ENCODE measurements around the gene PIEZO1.

PIEZO1 gene

DNA sequence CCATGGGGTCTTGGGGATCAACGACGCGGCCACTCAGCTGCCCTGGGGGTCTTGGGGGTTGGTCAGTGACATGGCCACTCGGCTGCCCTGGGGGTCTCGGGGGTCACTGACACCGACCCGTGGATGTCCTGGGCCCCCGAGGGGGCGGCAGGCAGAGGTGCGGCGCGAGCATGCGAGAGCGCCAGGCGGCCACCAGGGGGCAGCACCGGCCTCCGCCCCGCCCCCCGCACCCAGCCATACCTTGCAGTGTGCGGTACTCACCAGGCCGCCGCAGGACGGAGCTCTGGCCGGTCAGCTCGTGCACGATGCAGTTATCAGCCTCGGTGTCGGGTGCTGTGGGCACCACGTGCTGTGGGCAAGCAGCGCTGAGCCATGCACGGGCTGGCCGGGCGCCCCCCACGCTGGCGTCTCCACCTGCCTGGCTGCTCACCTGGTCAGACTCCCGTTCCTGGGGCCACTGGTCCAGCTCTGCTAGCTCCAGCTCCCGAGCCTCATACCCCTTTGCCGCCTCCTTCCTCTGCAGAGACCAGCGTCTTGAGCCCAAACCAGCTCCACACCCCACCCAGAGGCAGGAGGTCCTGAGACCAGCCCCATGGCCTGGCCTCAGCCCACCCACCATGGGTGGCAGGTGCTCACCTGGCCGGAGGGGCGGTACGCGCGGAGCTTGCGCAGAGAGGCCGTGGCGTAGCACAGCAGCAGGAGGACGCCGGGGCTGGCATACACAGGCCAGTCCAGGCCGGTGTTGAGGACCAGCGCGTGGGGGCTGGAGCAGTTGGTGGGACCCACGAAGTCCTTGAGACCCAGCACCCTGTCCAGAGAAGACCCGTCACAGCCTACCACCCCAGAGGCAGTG, 47.5 kb downstream of the PIEZO1 start:
- TF ChIP-seq, protein P1, sequence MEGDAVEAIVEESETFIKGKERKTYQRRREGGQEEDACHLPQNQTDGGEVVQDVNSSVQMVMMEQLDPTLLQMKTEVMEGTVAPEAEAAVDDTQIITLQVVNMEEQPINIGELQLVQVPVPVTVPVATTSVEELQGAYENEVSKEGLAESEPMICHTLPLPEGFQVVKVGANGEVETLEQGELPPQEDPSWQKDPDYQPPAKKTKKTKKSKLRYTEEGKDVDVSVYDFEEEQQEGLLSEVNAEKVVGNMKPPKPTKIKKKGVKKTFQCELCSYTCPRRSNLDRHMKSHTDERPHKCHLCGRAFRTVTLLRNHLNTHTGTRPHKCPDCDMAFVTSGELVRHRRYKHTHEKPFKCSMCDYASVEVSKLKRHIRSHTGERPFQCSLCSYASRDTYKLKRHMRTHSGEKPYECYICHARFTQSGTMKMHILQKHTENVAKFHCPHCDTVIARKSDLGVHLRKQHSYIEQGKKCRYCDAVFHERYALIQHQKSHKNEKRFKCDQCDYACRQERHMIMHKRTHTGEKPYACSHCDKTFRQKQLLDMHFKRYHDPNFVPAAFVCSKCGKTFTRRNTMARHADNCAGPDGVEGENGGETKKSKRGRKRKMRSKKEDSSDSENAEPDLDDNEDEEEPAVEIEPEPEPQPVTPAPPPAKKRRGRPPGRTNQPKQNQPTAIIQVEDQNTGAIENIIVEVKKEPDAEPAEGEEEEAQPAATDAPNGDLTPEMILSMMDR (IDR thresholded peaks at IDR 0.05; ENCODE audit: low read depth, low read length) = peak; percentile 65
- peak; percentile 63 to 77 for DNase-seq (ENCODE audit: low read depth in 2 of 2)
- no peak overlapping the region for H3K4me3 ChIP-seq (replicated peaks in 1 of 2; ENCODE audit: low read depth in 2 of 2, low read length in 2 of 2)

DNA sequence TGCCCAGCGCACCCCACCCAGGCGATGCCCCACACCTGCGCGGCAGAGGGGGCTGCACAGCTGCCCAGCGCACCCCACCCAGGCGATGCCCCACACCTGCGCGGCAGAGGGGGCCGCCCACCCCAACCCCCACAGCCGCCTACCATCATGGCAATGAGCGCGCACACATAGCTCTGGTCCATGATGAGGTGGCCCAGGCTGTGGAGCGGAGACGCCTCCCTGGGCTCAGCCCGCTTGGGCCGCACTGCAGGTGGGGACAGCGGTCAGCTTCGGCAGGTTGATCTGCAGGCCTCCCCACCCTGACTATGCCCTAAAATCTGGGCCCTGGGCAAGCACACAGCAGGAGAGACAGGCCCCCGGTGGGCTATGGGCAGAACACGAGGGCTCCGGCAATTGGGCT, 48.5 kb downstream of the PIEZO1 start:
- H3K4me3 ChIP-seq (replicated peaks in 1 of 2; ENCODE audit: low read depth in 2 of 2, low read length in 2 of 2) = no peak overlapping the region
- DNase-seq (ENCODE audit: low read depth in 2 of 2) = no peak
- TF ChIP-seq, protein P1 (IDR thresholded peaks at IDR 0.05; ENCODE audit: low read depth, low read length) = no peak

DNA sequence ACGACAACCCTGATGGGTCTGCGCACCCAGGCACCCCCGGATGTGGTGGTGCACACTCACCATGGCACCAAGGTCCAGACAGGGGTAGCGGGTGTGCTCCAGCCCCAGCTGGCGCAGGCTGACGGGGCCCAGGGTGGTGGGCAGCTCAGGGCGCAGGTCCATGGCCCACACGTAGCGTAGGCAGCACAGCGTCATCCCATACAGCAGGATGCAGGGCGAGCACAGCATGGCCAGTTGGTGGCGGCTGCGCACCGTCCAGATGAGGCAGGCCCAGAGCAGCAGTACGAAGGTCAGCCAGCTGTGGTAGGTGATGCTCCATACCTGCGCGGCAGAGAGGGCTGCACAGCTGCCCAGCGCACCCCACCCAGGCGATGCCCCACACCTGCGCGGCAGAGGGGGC, 48.9 kb downstream of the PIEZO1 start:
- no peak for DNase-seq (ENCODE audit: low read depth in 2 of 2)
- no peak overlapping the region for H3K4me3 ChIP-seq (replicated peaks in 1 of 2; ENCODE audit: low read depth in 2 of 2, low read length in 2 of 2)
- TF ChIP-seq, protein P1 (IDR thresholded peaks at IDR 0.05; ENCODE audit: low read depth, low read length) = no peak

DNA sequence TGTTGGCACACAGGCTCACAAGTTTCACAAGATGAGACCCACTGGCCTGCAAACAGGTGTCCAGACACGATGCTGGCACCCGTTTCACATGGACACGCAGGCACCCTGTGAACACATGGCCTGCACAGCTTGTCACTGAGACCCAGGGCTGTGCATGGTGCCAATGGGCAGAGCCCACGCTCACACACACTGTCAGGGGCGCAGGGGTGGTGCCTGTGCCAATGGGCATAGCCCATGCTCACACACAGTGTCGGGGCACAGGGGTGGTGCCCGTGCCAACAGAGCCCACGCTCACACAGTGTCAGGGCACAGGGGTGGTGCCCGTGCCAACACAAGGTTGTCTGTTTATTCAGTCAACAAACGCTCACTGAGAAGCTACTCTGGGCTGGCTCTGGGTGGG, 49.4 kb downstream of the PIEZO1 start:
- no peak overlapping the region for H3K4me3 ChIP-seq (replicated peaks in 1 of 2; ENCODE audit: low read depth in 2 of 2, low read length in 2 of 2)
- TF ChIP-seq, protein P1 (IDR thresholded peaks at IDR 0.05; ENCODE audit: low read depth, low read length) = no peak
- no peak for DNase-seq (ENCODE audit: low read depth in 2 of 2)

DNA sequence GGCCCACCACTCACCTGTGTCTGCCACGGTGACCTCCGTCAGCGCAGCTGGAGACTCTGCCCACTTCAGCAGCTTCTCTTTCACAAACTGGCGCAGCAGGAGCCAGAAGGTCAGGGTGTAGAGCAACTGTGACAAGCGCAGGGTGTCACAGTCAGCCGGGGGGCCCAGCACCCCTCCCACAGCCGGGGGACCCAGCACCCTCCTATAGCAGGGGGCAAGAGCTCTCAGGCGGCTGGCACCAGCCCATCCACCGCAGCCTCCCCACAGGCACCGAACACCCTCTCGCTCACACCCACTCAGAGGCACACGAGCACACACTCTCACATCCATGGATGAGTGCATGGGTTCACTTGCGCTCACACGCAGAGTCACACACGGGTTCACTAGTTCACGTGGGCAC, 49.9 kb downstream of the PIEZO1 start:
- TF ChIP-seq, protein P1 (IDR thresholded peaks at IDR 0.05; ENCODE audit: low read depth, low read length) = no peak
- H3K4me3 ChIP-seq (replicated peaks in 1 of 2; ENCODE audit: low read depth in 2 of 2, low read length in 2 of 2) = no peak overlapping the region
- no peak for DNase-seq (ENCODE audit: low read depth in 2 of 2)

DNA sequence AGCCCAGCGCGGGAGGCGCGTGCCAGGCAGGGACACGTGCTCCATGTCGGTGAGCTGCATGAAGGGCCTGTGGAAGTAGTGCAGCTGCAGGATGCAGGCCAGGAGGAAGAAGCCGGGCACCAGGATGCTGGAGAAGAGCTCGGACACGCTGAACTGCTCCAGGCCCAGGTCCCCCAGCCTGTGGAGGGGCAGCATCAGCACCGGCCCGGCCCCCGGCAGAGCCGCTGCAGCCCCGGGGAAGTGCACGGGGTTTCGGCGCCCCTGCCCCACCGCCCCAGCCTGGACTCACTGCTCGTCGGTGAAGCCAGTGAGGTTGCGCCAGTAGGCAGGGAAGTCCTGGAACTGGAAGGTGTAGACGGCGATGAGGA, 50.7 kb downstream of the PIEZO1 start:
- no peak for DNase-seq (ENCODE audit: low read depth in 2 of 2)
- TF ChIP-seq, protein P1 (IDR thresholded peaks at IDR 0.05; ENCODE audit: low read depth, low read length) = no peak
- H3K4me3 ChIP-seq (replicated peaks in 1 of 2; ENCODE audit: low read depth in 2 of 2, low read length in 2 of 2) = no peak overlapping the region
